ENCODE measurements around the gene ZFYVE9. TPM values are rescaled to one million over a fixed set of nuclear protein-coding genes. Genes with fewer than 3 reads are reported as not detected.
"Not testable (repeated sequence)": the region's sequence is repeated elsewhere in the genome, so short reads cannot be mapped to it uniquely, and the experiment has no call there.

The ZFYVE9 gene
- total RNA-seq, 6 experiments from 2014 or later: 15.4 to 18.9 (median 17.4) TPM

DNA sequence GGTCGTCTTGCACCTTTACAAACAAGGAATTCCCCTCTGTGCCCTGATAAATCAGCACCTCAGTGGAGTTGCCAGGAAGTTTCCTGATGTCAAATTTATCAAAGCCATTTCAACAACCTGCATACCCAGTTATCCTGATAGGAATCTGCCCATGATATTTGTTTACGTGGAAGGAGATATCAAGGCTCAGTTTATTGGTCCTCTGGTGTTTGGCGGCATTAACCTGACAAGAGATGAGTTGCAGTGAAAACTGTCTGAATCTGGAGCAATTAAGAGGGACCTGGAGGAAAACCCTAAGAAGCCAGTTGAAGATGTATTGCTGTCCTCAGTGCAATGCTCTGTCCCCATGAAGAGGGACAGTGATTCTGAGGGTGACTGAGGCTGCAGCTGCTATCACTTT lies 38.3 kb downstream of the ZFYVE9 start:
- Mint-ChIP-seq H3K36me3 (ENCODE audit: low read depth) (peaks cover 12% of the 10 kb centered on the region), H3K4me1 (ENCODE audit: low read depth) (no peaks in the 10 kb centered on the region), H3K4me3 (no peak overlapping the region), H3K9me3 (peaks cover 6% of the 10 kb centered on the region), H3K27ac (no peak overlapping the region), H3K27me3 (ENCODE audit: insufficient read depth) (no peaks in the 10 kb centered on the region; the same call in 1 of the 2 replicates)
- no peak for DNase-seq
- TF ChIP-seq, protein P1, sequence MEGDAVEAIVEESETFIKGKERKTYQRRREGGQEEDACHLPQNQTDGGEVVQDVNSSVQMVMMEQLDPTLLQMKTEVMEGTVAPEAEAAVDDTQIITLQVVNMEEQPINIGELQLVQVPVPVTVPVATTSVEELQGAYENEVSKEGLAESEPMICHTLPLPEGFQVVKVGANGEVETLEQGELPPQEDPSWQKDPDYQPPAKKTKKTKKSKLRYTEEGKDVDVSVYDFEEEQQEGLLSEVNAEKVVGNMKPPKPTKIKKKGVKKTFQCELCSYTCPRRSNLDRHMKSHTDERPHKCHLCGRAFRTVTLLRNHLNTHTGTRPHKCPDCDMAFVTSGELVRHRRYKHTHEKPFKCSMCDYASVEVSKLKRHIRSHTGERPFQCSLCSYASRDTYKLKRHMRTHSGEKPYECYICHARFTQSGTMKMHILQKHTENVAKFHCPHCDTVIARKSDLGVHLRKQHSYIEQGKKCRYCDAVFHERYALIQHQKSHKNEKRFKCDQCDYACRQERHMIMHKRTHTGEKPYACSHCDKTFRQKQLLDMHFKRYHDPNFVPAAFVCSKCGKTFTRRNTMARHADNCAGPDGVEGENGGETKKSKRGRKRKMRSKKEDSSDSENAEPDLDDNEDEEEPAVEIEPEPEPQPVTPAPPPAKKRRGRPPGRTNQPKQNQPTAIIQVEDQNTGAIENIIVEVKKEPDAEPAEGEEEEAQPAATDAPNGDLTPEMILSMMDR (IDR thresholded peaks at IDR 0.05): no peak

DNA sequence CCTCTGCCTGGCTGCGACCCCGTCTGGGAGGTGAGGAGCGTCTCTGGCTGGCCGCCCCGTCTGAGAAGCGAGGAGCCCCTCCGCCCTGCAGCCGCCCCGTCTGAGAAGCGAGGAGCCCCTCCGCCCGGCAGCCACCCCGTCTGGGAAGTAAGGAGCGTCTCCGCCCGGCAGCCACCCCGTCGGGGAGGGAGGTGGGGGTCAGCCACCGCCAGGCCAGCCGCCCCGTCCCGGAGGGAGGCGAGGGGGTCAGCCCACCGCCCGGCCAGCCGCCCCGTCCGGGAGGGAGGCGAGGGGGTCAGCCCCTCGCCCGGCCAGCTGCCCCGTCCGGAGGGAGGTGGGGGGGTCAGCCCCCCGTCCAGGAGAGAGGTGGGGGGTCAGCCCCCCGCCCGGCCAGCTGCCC lies 39.9 kb downstream of the ZFYVE9 start:
- DNase-seq; H3K9me3 Mint-ChIP-seq; H3K4me3 Mint-ChIP-seq; H3K4me1 Mint-ChIP-seq (ENCODE audit: low read depth); H3K27ac Mint-ChIP-seq; H3K27me3 Mint-ChIP-seq (ENCODE audit: insufficient read depth): not testable (repeated sequence)
- peaks cover 15% of the 10 kb centered on the region; the same call in 1 of the 2 replicates for H3K36me3 Mint-ChIP-seq (ENCODE audit: low read depth)

DNA sequence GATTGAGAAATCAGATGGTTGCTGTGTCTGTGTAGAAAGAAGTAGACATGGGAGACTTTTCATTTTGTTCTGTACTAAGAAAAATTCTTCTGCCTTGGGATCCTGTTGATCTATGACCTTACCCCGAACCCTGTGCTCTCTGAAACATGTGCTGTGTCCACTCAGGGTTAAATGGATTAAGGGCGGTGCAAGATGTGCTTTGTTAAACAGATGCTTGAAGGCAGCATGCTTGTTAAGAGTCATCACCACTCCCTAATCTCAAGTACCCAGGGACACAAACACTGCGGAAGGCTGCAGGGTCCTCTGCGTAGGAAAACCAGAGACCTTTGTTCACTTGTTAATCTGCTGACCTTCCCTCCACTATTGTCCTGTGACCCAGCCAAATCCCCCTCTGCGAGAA lies 40.4 kb downstream of the ZFYVE9 start:
- not testable (repeated sequence) for H3K9me3 Mint-ChIP-seq; H3K27ac Mint-ChIP-seq; DNase-seq; H3K27me3 Mint-ChIP-seq (ENCODE audit: insufficient read depth); H3K4me3 Mint-ChIP-seq; H3K4me1 Mint-ChIP-seq (ENCODE audit: low read depth)
- peaks cover 14% of the 10 kb centered on the region; the same call in 1 of the 2 replicates for H3K36me3 Mint-ChIP-seq (ENCODE audit: low read depth)

DNA sequence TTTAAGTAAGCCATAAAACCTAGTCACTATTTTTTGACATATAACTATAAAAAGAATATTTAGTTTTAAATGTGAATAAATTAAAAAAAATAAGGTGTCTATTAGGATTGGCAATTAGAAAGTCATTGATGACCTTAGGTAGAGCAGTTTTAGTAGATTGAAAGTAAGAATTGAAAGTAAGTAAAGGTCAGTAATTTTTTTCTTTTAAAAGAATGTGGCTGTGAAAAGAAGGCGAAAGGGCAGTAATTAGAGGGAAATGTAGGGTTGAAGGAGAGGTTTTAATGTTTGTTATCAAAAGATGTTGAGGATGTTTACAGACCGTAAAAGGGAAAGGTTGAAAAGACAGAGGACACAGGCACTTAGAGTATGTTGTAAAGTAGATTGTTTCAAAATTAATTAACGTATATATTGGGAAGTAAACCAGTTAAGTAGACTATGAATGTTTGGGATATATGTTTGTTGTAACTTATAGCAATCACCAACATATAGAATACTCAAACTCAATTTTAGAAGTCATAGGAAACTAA lies 41.0 kb downstream of the ZFYVE9 start:
- no peak for DNase-seq
- Mint-ChIP-seq H3K4me3 (no peak overlapping the region), H3K27ac (no peak overlapping the region), H3K9me3 (no peaks in the 10 kb centered on the region; the same call in 1 of the 2 replicates), H3K36me3 (ENCODE audit: low read depth) (0 out of 2 replicates have a peak, but pooled peaks cover 10% of the 10 kb centered on the region), H3K27me3 (ENCODE audit: insufficient read depth) (no peaks in the 10 kb centered on the region; the same call in 1 of the 2 replicates), H3K4me1 (ENCODE audit: low read depth) (peaks cover 10% of the 10 kb centered on the region)
- TF ChIP-seq, protein P1 (IDR thresholded peaks at IDR 0.05): no peak

DNA sequence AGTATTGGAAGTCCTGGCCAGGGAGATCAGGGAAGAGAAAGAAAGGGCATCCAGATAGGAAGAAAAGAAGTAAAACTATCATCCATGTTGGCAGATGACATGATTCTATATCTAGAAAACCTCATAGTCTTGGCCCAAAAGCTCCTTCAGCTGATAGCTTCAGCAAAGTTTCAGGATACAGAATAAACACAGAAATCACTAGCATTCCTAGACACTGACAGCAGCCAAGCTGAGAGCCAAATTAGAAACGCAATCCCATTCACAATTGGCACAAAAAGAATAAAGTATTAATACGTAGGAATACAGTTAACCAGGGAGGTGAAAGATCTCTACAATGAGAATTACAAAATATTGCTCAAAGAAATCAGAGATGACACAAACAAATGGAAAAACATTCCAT lies 44.6 kb downstream of the ZFYVE9 start:
- H3K9me3 Mint-ChIP-seq: no peaks in the 10 kb centered on the region; the same call in 1 of the 2 replicates
- H3K36me3 Mint-ChIP-seq (ENCODE audit: low read depth): 0 out of 2 replicates have a peak, but pooled peaks cover 10% of the 10 kb centered on the region
- no peak overlapping the region for H3K4me3 Mint-ChIP-seq
- DNase-seq: no peak
- no peak overlapping the region for H3K27ac Mint-ChIP-seq
- peaks cover 23% of the 10 kb centered on the region for H3K4me1 Mint-ChIP-seq (ENCODE audit: low read depth)
- TF ChIP-seq, protein P1 (IDR thresholded peaks at IDR 0.05): no peak
- H3K27me3 Mint-ChIP-seq (ENCODE audit: insufficient read depth): no peaks in the 10 kb centered on the region

DNA sequence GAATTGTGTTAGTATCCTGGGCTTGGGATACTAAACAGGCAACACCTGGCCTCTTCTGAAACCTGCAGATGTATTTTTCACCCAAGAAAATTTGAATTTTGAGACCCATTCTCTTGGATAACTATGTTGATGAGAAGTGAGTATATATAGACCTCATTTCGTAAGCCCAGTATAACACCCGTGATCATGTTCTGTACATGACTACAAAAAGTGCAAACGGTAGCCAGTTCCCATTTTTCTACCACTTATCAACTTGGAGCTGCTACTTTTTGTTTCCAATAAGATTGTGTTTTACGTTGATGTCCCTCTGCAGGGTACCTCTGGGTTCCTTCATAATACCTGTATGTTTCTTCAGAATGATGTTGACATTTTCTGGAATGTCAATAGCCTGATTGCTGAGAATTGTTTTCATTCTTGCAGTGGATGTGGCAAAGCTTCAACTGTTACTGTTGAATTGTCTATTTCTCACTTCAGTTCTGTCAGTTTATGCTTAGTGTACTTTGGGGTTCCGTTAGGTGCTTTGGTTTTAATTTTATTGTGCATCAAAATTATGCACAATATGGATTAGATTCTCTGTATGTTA lies 48.1 kb downstream of the ZFYVE9 start:
- DNase-seq: no peak
- Mint-ChIP-seq H3K27ac (no peak overlapping the region), H3K36me3 (ENCODE audit: low read depth) (0 out of 2 replicates have a peak, but pooled peaks cover 10% of the 10 kb centered on the region), H3K4me3 (no peak overlapping the region), H3K9me3 (no peaks in the 10 kb centered on the region; the same call in 1 of the 2 replicates), H3K4me1 (ENCODE audit: low read depth) (peaks cover 44% of the 10 kb centered on the region), H3K27me3 (ENCODE audit: insufficient read depth) (no peaks in the 10 kb centered on the region)
- TF ChIP-seq, protein P1 (IDR thresholded peaks at IDR 0.05): no peak
